RWPE2 (cell line): ENCODE data around the gene FAM193B.
A peak's percentile ranks its signal among the peaks of the same experiment; 100 is the strongest.

ENCODE experiments used
- ATAC-seq: fragments of 200-7000 bp; cut with Tn5 transposase; 3 replicates; pipeline ENCODE4 v1.9.1; 2021; ENCODE audit warnings: low read depth
- DNase-seq: peaks from one replicate; pipeline ENCODE4 v3.0.0-alpha.2; 2020; ENCODE audit warnings: low spot score
- H3K27ac ChIP-seq: fragments of 450-650 bp; 2 replicates; pipeline ENCODE4 v1.5.1; 2017; ENCODE audit warnings: mild to moderate bottlenecking; ENCODE audit not compliant: poor library complexity, severe bottlenecking
- H3K27me3 ChIP-seq: fragments of 250-450 bp; sonication (Bioruptor Pico); 2 replicates; pipeline ENCODE4 v1.5.1; 2021; ENCODE audit warnings: mild to moderate bottlenecking, moderate library complexity; ENCODE audit not compliant: insufficient read depth, poor library complexity, severe bottlenecking
- H3K36me3 ChIP-seq: fragments of 250-450 bp; sonication (Bioruptor Pico); 2 replicates; pipeline ENCODE4 v1.5.1; 2020; ENCODE audit warnings: low read depth, mild to moderate bottlenecking, moderate library complexity
- H3K4me1 ChIP-seq: fragments of 250-450 bp; sonication (Bioruptor Pico); 2 replicates; pipeline ENCODE4 v1.5.1; 2021; ENCODE audit warnings: mild to moderate bottlenecking, moderate library complexity; ENCODE audit not compliant: insufficient read depth, poor library complexity, severe bottlenecking
- H3K4me3 ChIP-seq: fragments of 250-450 bp; sonication (Bioruptor Pico); 2 replicates; pipeline ENCODE4 v1.5.1; 2021; ENCODE audit warnings: mild to moderate bottlenecking, moderate library complexity; ENCODE audit not compliant: severe bottlenecking
- H3K9me3 ChIP-seq: fragments of 250-450 bp; sonication (Bioruptor Pico); 2 replicates; pipeline ENCODE4 v1.5.1; 2021; ENCODE audit warnings: mild to moderate bottlenecking, moderate library complexity; ENCODE audit not compliant: severe bottlenecking
- TF ChIP-seq, protein P1 (sequence below): fragments of 450-650 bp; IDR thresholded peaks from one replicate; pipeline ENCODE4 v1.5.1; 2017; ENCODE audit warnings: mild to moderate bottlenecking, moderate library complexity; ENCODE audit not compliant: poor library complexity, severe bottlenecking

The FAM193B gene

DNA sequence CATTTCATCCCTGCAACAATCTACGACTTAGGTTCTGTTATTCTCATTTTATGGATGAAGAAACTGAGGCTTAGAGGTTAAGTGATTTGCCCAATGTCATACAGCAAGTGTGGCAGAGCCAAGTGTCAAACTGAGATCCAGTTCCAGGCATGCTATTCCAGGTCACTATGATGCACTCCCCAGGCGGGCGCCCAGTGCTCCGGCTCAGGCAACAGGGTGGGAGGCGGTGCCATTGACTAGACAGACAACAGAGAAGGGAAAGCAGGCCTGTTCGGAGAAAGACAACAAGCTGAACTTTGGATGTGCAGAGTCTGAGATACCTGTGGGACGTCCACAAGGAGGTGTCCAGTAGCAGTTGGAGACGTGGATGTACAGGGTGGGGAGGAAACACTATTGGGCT is 26.8 kb downstream of the FAM193B start:
- H3K27ac ChIP-seq: no peak overlapping the region
- no peak for ATAC-seq

DNA sequence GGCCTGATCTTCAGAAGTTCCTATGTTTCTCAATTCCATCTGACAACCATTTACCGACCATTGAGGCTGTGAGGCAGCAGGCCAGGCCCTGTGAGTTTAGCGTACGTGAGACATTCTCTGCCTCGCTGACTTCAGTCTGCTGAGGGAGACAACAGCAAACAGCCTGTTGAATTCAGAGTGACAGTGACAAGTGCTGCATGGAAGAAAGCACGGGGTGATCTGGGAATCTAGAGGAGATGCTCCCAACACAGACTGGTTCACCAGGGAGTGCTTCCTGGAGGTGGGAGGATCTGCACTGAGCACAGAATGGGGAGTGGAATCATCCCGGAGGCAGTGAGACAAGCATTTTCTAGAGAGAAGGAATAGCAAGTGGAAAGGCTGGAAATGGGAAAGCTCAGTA is 27.6 kb downstream of the FAM193B start:
- TF ChIP-seq, protein P1, sequence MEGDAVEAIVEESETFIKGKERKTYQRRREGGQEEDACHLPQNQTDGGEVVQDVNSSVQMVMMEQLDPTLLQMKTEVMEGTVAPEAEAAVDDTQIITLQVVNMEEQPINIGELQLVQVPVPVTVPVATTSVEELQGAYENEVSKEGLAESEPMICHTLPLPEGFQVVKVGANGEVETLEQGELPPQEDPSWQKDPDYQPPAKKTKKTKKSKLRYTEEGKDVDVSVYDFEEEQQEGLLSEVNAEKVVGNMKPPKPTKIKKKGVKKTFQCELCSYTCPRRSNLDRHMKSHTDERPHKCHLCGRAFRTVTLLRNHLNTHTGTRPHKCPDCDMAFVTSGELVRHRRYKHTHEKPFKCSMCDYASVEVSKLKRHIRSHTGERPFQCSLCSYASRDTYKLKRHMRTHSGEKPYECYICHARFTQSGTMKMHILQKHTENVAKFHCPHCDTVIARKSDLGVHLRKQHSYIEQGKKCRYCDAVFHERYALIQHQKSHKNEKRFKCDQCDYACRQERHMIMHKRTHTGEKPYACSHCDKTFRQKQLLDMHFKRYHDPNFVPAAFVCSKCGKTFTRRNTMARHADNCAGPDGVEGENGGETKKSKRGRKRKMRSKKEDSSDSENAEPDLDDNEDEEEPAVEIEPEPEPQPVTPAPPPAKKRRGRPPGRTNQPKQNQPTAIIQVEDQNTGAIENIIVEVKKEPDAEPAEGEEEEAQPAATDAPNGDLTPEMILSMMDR: no peak
- ATAC-seq (no peak), DNase-seq (no peak)
- Histone ChIP-seq H3K27me3 (no peaks in the 10 kb centered on the region), H3K4me1 (no peaks in the 10 kb centered on the region), H3K4me3 (no peak overlapping the region), H3K36me3 (peaks cover 82% of the 10 kb centered on the region), H3K27ac (no peak overlapping the region), H3K9me3 (no peaks in the 10 kb centered on the region)

More for the DNA sequence above, 26.8 kb downstream of the FAM193B start:
- H3K36me3 ChIP-seq: peaks cover 82% of the 10 kb centered on the region
- H3K4me3 ChIP-seq: no peak overlapping the region
- no peaks in the 10 kb centered on the region for H3K4me1 ChIP-seq
- peak; percentile 71 for DNase-seq
- H3K9me3 ChIP-seq: no peaks in the 10 kb centered on the region
- H3K27me3 ChIP-seq: no peaks in the 10 kb centered on the region
- TF ChIP-seq, protein P1: no peak

DNA sequence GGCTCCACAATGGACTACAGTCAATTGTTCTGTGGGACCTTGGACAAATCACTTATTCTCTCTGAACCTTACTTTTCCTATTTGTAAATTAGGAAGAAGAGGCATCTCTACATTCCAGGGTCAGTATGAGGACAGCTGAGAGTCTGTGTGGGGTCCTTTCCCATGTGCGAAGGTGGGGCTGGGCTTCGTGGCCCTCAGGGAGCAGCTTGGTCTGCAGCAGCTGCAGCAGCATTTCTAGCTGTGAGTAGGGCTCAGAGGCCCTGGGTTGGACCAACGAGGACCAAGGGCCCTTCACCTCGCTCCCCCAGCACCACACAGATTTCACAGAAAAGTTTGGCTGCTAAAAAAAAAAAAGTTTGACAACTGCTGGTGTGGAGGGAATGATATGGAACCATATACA is 28.2 kb downstream of the FAM193B start:
- H3K27me3 ChIP-seq: no peaks in the 10 kb centered on the region

DNA sequence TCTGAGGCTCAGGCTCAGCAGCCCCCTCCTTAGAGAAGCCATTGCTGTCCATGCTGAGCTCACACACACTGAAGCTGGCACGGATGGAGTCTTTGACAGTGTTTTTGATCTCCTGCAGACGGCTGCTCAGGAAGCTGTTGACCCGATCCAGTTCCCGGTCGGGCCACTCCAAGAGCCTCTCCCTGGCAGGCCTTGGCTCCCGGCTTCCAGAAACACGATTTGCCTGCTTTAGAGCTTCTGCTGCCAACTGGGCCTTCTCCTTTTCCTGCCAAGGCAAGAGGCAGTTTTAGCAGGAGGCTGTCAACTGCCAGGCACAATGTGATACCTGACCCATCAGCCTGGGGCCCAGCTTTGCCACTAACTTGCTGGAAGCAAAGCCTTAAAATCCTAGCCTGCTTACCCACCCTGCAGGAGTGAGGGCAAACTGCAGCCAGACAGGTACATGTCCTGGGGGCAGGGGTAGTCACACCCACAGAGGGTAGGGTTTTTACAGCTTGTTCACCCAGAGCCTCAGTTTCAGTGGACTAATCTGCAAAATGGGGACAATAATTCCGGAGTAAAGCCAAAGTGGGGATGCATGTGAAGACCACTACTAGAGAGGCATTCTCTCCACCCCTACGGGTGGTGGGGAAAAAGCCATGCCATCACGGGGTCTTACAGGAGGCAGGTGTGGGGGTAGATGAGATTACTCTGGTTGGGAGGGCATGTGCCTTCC is 29.3 kb downstream of the FAM193B start:
- H3K36me3 ChIP-seq: peaks cover 80% of the 10 kb centered on the region

More for the DNA sequence above, 28.2 kb downstream of the FAM193B start:
- H3K36me3 ChIP-seq: peaks cover 87% of the 10 kb centered on the region
- H3K4me1 ChIP-seq: no peaks in the 10 kb centered on the region
- no peak overlapping the region for H3K27ac ChIP-seq
- H3K9me3 ChIP-seq: no peaks in the 10 kb centered on the region
- TF ChIP-seq, protein P1: no peak
- DNase-seq (peak; percentile 41), ATAC-seq (no peak)
- H3K4me3 ChIP-seq: no peak overlapping the region

DNA sequence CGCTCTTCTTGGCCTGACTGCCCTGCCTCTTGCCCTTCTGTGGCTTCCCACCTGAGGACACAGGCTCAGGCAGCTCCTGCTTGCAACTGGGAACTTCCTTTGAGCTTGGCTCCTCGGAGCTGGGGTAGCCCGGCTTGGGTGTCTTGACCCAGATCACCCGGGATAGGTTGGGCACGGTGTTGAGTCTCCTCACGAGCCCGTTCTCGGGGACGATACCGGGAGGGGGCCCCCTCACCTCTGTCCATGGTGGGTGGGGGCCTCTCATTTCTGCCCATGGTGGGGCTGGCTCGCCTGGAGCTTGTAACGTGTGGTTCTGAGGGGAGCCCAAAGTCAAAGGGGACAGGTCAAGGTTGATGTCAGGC is 29.8 kb downstream of the FAM193B start:
- DNase-seq: no peak
- ATAC-seq: no peak
- TF ChIP-seq, protein P1: no peak
- H3K27me3 ChIP-seq: no peaks in the 10 kb centered on the region
- no peak overlapping the region for H3K27ac ChIP-seq
- no peaks in the 10 kb centered on the region for H3K4me1 ChIP-seq
- H3K9me3 ChIP-seq: no peaks in the 10 kb centered on the region
- H3K4me3 ChIP-seq: no peak overlapping the region
- peaks cover 80% of the 10 kb centered on the region for H3K36me3 ChIP-seq

More for the DNA sequence above, 29.3 kb downstream of the FAM193B start:
- no peaks in the 10 kb centered on the region for H3K9me3 ChIP-seq
- TF ChIP-seq, protein P1: no peak
- no peak for ATAC-seq
- no peaks in the 10 kb centered on the region for H3K4me1 ChIP-seq
- H3K27me3 ChIP-seq: no peaks in the 10 kb centered on the region
- no peak overlapping the region for H3K4me3 ChIP-seq
- H3K27ac ChIP-seq: no peak overlapping the region
- peak; percentile 55 for DNase-seq
